ENCODE results near the gene EVI2A.

DNA sequence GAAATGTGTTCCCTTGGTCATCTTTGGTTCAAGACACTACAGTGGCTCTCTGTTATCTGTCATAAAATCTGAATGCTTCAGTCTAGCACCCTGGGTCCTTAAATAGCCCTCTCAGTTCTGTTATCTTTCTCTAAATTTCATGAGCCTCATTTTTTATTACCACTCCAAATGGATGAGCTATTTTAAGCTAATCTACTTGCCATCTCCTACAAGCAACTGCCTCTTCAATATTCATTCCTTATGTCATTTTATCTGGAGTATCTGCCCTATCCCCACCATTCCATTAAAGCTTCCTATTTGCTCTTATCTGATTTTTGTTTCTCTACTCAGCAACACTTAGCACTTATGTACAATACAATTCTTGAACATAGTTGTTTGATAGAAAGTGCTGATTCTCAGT is 28.0 kb upstream of the EVI2A start:
- TF ChIP-seq CTCF (IDR thresholded peaks at IDR 0.05; ENCODE audit: low read depth, low read length): no peak
- no peak for TF ChIP-seq EZH2phosphoT487 (IDR thresholded peaks at IDR 0.05; ENCODE audit: low read depth)

Measured in OCI-LY3 (cell line).